ENCODE results near the gene DCAF10. TPM values are rescaled to one million over a fixed set of nuclear protein-coding genes. Genes with fewer than 3 reads are reported as not detected.
"Not testable (repeated sequence)": the region's sequence is repeated elsewhere in the genome, so short reads cannot be mapped to it uniquely, and the experiment has no call there.

Gene DCAF10
- total RNA-seq, 1 donor from 2014 or later, result 24.6 TPM

- no peak for DNase-seq
These were observed 10.5 kb upstream of the DCAF10 start for GRCh38 chr9:37790096-37790495.

GRCh38 chr9:37792122-37792521 is 8.5 kb upstream of the DCAF10 start:
- DNase-seq, result no peak

- no peak for DNase-seq
These were observed 4.4 kb upstream of the DCAF10 start for GRCh38 chr9:37796232-37796631.

DNA sequence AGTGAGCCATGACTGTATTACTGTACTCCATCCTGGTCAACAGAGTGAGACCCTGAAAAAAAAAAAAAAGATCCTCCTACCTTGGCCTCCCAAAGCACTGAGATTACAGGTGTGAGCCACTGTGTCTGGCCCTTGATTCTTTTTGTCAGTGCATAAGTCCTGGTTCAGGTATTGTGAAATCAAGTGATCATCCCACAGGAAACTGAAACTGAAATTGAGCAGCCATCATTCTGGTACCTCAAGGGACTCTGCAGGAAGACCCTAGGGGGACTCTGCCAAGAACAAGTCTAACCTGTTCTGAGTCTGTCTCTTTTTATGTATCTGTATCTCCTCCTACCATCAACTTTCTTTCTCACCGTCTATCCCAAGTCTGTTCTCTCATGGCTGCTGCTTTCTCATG is 1.9 kb upstream of the DCAF10 start:
- DNase-seq, result no peak

DNA sequence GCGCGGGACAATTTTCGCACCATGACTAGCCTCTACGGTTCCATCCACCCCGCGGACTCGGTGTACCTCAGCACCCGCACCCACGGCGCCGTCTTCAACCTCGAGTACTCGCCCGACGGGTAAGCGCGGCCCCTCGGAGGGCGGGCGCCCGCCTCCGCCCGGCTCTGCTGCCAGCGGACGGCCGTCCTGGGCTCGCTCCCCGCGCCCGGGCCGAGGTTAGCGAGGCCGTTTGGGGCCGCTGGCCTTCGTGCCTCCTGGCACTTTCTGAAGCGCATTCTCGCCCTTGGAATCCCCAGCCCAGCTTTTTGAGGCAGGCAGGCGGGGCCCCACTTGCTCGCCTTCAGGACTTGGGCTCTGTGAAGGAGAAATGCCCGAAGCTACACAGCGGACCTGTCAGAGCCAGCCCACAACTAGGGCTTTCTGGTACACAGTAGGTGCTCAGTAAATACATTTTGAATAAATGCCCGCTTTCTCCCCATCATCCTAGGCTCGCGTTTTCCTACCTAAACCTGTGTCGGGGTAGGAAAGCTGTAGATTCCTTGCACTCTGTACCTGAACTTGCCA is 772 bp downstream of the DCAF10 start:
- DNase-seq, result no peak

GRCh38 chr9:37801959-37802711 is 1.5 kb downstream of the DCAF10 start:
- no peak for DNase-seq

- no peak for DNase-seq
These were observed 5.7 kb downstream of the DCAF10 start for GRCh38 chr9:37806271-37806670.

DNA sequence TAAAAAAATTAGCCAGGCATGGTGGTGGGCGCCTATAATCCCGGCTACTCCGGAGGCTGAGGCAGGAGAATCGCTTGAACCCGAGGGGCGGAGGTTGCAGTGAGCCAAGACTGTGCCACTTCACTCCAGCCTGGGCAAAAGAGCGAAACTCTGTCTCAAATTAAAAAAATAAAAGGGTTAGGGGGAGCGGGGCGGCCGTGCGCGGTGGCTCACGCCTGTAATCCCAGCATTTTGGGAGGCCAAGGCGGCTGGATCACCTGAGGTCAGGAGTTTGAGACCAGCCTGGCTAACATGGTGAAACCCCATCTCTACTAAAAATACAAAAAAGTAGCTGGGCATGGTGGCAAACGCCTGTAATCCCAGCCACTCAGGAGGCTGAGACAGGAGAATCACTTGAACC is 9.1 kb downstream of the DCAF10 start:
- not testable (repeated sequence) for DNase-seq

- DNase-seq, result no peak
These were observed 11.4 kb downstream of the DCAF10 start for GRCh38 chr9:37811906-37812476.

DNA sequence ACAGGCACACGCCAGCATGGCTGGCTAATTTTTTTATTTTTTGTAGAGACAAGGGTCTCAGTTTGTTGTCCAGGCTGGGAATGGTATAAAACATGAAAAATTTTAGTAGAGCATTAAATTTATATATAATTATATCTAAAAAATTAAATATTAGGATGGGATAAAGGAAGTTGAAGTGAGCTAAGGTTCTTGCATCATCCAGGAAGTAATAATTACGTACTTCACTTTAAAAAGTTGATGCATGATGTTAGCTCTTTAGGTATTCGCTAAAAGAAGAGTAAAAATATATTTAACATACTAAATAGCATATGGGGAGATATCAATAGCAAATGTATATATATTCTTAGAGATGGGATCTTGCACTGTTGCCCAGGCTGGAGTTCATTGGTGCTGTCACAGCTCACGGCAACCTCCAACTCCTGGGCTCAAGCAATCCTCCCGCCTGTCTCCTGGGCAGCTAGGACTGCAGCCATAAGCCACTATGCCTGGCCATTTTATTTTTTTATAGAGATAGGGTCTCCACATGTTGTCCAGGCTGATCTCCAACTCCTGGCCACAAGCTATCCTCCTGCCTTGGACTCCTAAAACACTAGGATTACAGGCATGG is 12.3 kb downstream of the DCAF10 start:
- no peak for DNase-seq

DNA sequence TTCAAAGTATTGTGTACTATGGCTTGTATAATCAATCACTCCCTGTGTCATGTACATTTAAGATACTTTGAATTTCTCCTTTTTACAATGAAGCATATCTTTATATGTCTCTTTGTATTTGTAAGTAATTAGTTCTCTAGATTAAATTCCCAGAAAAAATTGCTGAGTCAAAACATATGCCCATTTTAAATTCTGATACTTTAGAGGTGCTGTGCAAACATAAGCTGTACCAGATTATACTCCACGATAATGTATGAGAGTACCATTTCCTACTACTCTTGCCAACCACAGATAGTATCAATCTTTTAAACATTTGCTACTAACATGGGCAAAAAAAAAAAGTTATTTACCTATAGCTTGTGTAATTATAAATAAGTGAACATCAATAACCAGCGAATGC is 18.3 kb downstream of the DCAF10 start:
- DNase-seq, result no peak

DNA sequence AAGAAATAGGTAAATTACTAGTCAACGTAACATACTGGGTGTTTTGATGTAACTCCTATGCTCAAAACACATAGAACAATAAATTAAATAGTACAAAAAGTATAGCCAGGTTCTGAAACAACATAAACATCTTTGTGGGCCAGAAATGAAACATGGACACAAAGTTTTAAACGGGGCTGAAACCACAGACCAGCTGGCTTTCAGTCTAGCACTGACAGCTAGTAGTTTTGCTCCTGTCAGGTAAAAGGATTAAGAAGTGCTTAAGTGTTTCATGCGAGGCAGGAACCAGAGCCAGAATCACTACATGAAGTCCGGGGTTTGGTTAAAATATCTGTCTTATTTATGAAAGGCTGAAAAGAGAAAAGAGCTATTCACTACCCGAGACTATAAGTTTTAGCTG is 19.5 kb downstream of the DCAF10 start:
- DNase-seq, result no peak

DNA sequence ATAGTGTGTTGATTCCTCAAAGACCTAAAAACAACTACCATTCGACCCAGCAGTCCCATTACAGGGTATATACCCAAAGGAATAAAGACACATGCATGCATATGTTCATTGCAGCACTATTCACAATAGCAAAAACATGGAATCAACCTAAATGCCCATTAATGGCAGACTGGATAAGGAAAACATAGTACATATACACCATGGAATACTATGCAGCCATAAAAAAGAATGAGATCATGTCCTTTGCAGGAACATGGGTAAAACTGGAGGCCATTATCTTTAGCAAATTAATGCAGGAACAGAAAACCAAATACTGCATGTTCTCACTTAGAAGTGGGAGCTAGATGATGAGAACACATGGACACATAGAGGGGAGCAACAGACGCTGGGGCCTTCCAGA is 24.6 kb downstream of the DCAF10 start:
- not testable (repeated sequence) for DNase-seq

- no peak for DNase-seq
These were observed 27.0 kb downstream of the DCAF10 start for GRCh38 chr9:37827483-37828165.

GRCh38 chr9:37835821-37836220 is 35.2 kb downstream of the DCAF10 start:
- DNase-seq, result no peak

GRCh38 chr9:37836386-37836785 is 35.8 kb downstream of the DCAF10 start:
- DNase-seq, result no peak

DNA sequence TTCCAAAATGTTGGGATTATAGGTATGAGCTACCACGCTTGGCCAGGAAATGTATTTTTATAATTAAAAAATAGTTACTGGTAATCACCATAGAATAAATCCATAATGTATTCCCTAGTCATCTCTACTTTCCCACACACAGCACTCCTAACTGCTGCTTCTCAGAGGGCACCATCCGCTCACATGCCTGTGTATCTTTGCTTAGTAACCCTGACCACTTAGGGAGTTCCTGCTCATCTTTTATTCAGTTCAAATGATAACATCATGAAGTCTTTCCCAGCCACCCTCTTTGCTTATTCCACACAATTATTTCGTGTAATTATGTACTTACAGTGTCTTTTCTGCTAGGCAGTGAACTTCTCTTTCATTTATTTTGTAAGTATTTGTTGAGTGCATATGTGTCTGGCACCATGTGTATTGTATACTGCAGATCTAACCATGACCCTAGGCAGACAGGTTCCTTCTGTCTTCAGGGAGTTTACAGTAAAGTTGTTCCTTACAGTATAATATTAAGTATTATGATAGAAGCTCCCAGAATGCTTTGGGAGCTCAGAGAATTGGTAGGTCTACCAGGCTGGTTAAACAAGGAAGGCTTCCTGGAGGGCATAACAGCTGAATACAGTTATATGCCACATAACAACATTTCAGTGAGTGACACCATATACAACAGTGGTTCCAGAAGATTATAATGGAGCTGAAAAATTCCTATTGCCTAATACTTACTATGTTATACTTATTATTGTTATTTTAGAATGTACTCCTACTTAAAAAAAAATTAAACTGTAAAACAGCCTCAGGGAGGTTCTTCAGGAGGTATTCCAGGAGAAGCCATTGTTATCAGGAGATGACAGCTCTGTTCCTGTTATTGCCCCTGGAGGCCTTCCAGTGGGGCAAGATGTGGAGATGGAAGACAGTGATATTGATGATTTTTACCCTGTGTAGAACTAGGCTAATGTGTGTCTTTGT is 39.2 kb downstream of the DCAF10 start:
- DNase-seq, result no peak

DNA sequence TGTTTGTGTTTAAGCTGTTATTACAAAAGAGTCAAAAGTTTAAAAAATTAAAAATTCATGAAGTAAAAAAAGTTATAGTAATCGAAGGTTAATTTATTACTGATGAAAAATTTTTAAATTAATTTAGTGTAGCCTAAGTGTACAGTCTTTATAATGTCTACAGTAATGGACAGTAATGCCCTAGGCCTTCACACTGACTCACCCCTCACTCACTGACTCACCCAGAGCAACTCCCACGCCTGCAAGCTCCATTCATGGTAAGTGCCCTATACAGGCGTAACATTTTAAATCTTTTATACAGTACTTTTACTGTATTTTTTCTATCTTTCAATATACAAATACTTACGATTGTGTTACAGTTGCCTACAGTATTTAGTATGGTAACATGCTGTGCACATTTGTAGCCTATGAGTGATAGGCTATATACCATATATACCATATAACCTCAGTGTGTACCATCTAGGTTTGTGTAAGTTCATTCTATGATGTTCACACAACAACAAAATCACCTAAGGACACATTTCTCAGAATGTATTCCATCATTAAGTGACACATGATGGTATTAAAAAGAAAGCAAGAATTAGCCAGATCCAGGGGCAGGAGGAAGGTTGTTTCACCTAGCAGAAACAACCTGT is 40.1 kb downstream of the DCAF10 start:
- DNase-seq, result no peak

GRCh38 chr9:37852222-37852621 is 51.6 kb downstream of the DCAF10 start:
- DNase-seq, result no peak

DNA sequence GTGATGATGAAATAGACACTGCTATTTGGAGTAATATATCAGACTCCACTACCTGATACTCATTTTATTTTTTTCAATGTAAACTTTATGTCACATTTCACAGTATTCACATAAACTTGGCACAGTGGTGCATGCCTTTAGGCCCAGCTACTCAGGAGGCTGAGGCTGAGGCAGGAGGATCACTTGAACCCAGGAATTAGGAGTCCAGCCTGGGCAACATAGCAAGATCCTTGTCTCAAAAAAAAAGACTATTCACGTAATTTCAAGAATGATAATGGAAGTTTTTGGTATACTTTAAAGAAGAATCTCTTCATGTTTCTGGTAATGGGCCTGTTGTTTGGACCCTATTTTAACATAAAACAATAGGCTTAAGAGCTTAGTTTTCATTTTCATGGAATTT is 56.0 kb downstream of the DCAF10 start:
- no peak for DNase-seq

- DNase-seq, result no peak
These were observed 58.4 kb downstream of the DCAF10 start for GRCh38 chr9:37859043-37859442.

All from tongue (tissue), 2 donors.